MCF 10A (cell line): ENCODE results near the gene PRDM10. TPM values are rescaled to one million over a fixed set of nuclear protein-coding genes. Genes with fewer than 3 reads are reported as not detected.

Experiments
- BruUV-seq: library from RNA; stranded (reverse); fragments of 400-500 nt; replicated peaks from 2 replicates; lab custom pipeline; 2021; lab: Mats Ljungman, UMichigan
- CTCF ChIA-PET: fragments of 300-600 bp; sonication (Branson Sonifier 250); formaldehyde crosslinking; extraction: SDS; loops from one replicate; lab custom pipeline; 2021; ENCODE audit warnings: antibody characterized with exemption, inconsistent platforms; lab: Yijun Ruan, JAX
- POLR2A ChIA-PET: fragments of 300-600, 350-650 bp; sonication (Branson Sonifier 250); formaldehyde crosslinking; extraction: SDS; loops from one replicate; lab custom pipeline; 2020; ENCODE audit warnings: antibody characterized with exemption, inconsistent platforms; lab: Yijun Ruan, JAX
- DNase-seq: peaks from one replicate; pipeline ENCODE4 v3.0.0-alpha.2; 2018; ENCODE audit not compliant: unreplicated experiment
- H3K27ac Mint-ChIP-seq: one replicate; pipeline ENCODE4 v1.8.0; 2022; ENCODE audit warnings: mild to moderate bottlenecking, low read depth, mixed read lengths; ENCODE audit not compliant: unreplicated experiment
- H3K27me3 Mint-ChIP-seq: one replicate; pipeline ENCODE4 v1.8.0; 2022; ENCODE audit warnings: mixed read lengths; ENCODE audit not compliant: insufficient read depth, unreplicated experiment
- H3K36me3 Mint-ChIP-seq: one replicate; pipeline ENCODE4 v1.8.0; 2022; ENCODE audit warnings: mild to moderate bottlenecking, moderate library complexity, mixed read lengths; ENCODE audit not compliant: insufficient read depth, unreplicated experiment
- H3K4me1 Mint-ChIP-seq: one replicate; pipeline ENCODE4 v1.8.0; 2022; ENCODE audit warnings: mixed read lengths; ENCODE audit not compliant: insufficient read depth, unreplicated experiment
- H3K4me3 Mint-ChIP-seq: one replicate; pipeline ENCODE4 v1.8.0; 2022; ENCODE audit warnings: mild to moderate bottlenecking, moderate library complexity, mixed read lengths; ENCODE audit not compliant: unreplicated experiment
- H3K9me3 Mint-ChIP-seq: one replicate; pipeline ENCODE4 v1.8.0; 2022; ENCODE audit warnings: mixed read lengths; ENCODE audit not compliant: unreplicated experiment
- CTCF ChIP-seq: fragments of 200-600 bp; IDR thresholded peaks from one replicate; pipeline ENCODE4 v1.8.0; 2022; ENCODE audit warnings: antibody characterized with exemption, mild to moderate bottlenecking; ENCODE audit not compliant: unreplicated experiment
- intact Hi-C: fragments of 100-400 bp; cut with micrococcal nuclease; formaldehyde crosslinking; loops from 2 replicates; pipeline ENCODE4 v1.14.1; 2022
- total RNA-seq: library from RNA; stranded (reverse); gene quantifications from 2 replicates; pipeline ENCODE4 v1.2.3, GENCODE V29; 2022

PRDM10 gene
- total RNA-seq, 1 experiment from 2014 or later = 5.1 TPM

- Mint-ChIP-seq H3K9me3 (no peaks in the 10 kb centered on the region), H3K27me3 (no peaks in the 10 kb centered on the region), H3K4me3 (no peak overlapping the region), H3K36me3 (peaks cover 29% of the 10 kb centered on the region), H3K27ac (no peak overlapping the region), H3K4me1 (peaks cover 10% of the 10 kb centered on the region)
- BruUV-seq = no TSS peak
- CTCF ChIA-PET = interaction anchor here (0.6 to 14.8 kb wide), 6 partner anchors 14 to 216 kb away, joined by 3 to 234 read pairs (median 6); no protein-coding TSS in a partner anchor
- TF ChIP-seq CTCF = no peak
- DNase-seq = no peak
- POLR2A ChIA-PET = interaction anchor here (1.0 to 2.2 kb wide), 10 partner anchors 35 to 217 kb away, joined by 3 to 11 read pairs (median 4); partner anchors contain the start of gene PRDM10
- intact Hi-C loops = loop anchor here (10.0 kb wide), 1 partner anchor 505 kb away; no protein-coding TSS in a partner anchor
These were observed 72.9 kb downstream of the PRDM10 start for GRCh38 chr11:129929721-129930120.

GRCh38 chr11:129928923-129929692, 73.5 kb downstream of the PRDM10 start:
- Mint-ChIP-seq H3K27me3 (no peaks in the 10 kb centered on the region), H3K36me3 (peaks cover 34% of the 10 kb centered on the region), H3K4me3 (no peak overlapping the region), H3K4me1 (peaks cover 10% of the 10 kb centered on the region), H3K27ac (no peak overlapping the region), H3K9me3 (no peaks in the 10 kb centered on the region)
- ChIA-PET POLR2A (interaction anchor here (0.6 to 2.2 kb wide), 10 partner anchors 35 to 233 kb away, joined by 3 to 11 read pairs (median 4); partner anchors contain the start of gene PRDM10), CTCF (interaction anchor here (0.8 to 14.8 kb wide), 6 partner anchors 19 to 284 kb away, joined by 3 to 234 read pairs (median 6); no protein-coding TSS in a partner anchor)
- intact Hi-C loops = loop anchor here (10.0 kb wide), 1 partner anchor 506 kb away; no protein-coding TSS in a partner anchor
- no peak for DNase-seq
- no TSS peak for BruUV-seq
- no peak for TF ChIP-seq CTCF

GRCh38 chr11:129922674-129923073, 80.0 kb downstream of the PRDM10 start:
- no TSS peak for BruUV-seq
- POLR2A ChIA-PET = interaction anchor here (0.9 to 2.2 kb wide), 4 partner anchors 10 to 224 kb away, joined by 5 to 14 read pairs (median 6); no protein-coding TSS in a partner anchor
- DNase-seq = no peak
- H3K27me3 Mint-ChIP-seq = no peaks in the 10 kb centered on the region
- H3K4me1 Mint-ChIP-seq = peaks cover 5% of the 10 kb centered on the region
- intact Hi-C loops = loop anchor here (1.0 to 10.0 kb wide), 6 partner anchors 80 to 512 kb away; partner anchors contain the start of genes APLP2 and PRDM10
- CTCF ChIA-PET = interaction anchor here (0.5 to 14.8 kb wide), 19 partner anchors 10 to 491 kb away, joined by 3 to 234 read pairs (median 4); no protein-coding TSS in a partner anchor
- H3K36me3 Mint-ChIP-seq = peaks cover 44% of the 10 kb centered on the region
- H3K9me3 Mint-ChIP-seq = no peaks in the 10 kb centered on the region
- H3K4me3 Mint-ChIP-seq = no peak overlapping the region
- no peak overlapping the region for H3K27ac Mint-ChIP-seq
- TF ChIP-seq CTCF = no peak

- Mint-ChIP-seq H3K9me3 (no peaks in the 10 kb centered on the region), H3K36me3 (peaks cover 37% of the 10 kb centered on the region), H3K4me3 (no peak overlapping the region), H3K4me1 (peaks cover 2% of the 10 kb centered on the region), H3K27ac (no peak overlapping the region), H3K27me3 (no peaks in the 10 kb centered on the region)
- no peak for DNase-seq
- CTCF ChIA-PET = no interaction called here
- TF ChIP-seq CTCF = no peak
- POLR2A ChIA-PET = no interaction called here
- intact Hi-C loops = no loop called here
- BruUV-seq = no TSS peak
These were observed 84.3 kb downstream of the PRDM10 start for GRCh38 chr11:129918361-129918760.
